Activated naive CD8-positive, alpha-beta T cell treated with anti-CD3 and anti-CD28 coated beads, Interleukin-2, amount 10 ng/mL, durations not matched to agents 7 days and 5 days (primary cell): ENCODE data around the gene PLAC1. TPM values are rescaled to one million over a fixed set of nuclear protein-coding genes. Genes with fewer than 3 reads are reported as not detected.
A peak's percentile ranks its signal among the peaks of the same experiment; 100 is the strongest.

Experiments used
- ATAC-seq: fragments of 150-1000 bp; cut with Tn5 transposase; one replicate; pipeline ENCODE4 v1.10.0; 2021; ENCODE audit warnings: low read depth, moderate library complexity
- POLR2A ChIA-PET: fragments of 350-600 bp; sonication (Branson Sonifier 250); formaldehyde crosslinking; loops from one replicate; lab custom pipeline; 2021; ENCODE audit warnings: antibody characterized with exemption; lab: Charles Lee
- DNase-seq: peaks from one replicate; pipeline ENCODE4 v3.0.0; 2021
- H3K27ac Mint-ChIP-seq: one replicate; pipeline ENCODE4 v1.8.0; 2022; ENCODE audit warnings: mild to moderate bottlenecking, mixed read lengths
- H3K27me3 Mint-ChIP-seq: one replicate; pipeline ENCODE4 v1.8.0; 2022; ENCODE audit warnings: mild to moderate bottlenecking, moderate library complexity, mixed read lengths
- H3K36me3 Mint-ChIP-seq: one replicate; pipeline ENCODE4 v1.8.0; 2021; ENCODE audit warnings: mild to moderate bottlenecking, mixed read lengths
- H3K4me1 Mint-ChIP-seq: one replicate; pipeline ENCODE4 v1.8.0; 2021; ENCODE audit warnings: mixed read lengths
- H3K4me3 Mint-ChIP-seq: one replicate; pipeline ENCODE4 v1.8.0; 2022; ENCODE audit warnings: mild to moderate bottlenecking, moderate library complexity, mixed read lengths
- H3K9me3 Mint-ChIP-seq: one replicate; pipeline ENCODE4 v1.8.0; 2021; ENCODE audit warnings: mixed read lengths
- total RNA-seq, 2 experiments: library from RNA; stranded (reverse); gene quantifications; one replicate each; pipeline ENCODE4 v1.2.3, GENCODE V29; 2021

The PLAC1 gene
- total RNA-seq, 2 experiments from 2014 or later: not detected

DNA sequence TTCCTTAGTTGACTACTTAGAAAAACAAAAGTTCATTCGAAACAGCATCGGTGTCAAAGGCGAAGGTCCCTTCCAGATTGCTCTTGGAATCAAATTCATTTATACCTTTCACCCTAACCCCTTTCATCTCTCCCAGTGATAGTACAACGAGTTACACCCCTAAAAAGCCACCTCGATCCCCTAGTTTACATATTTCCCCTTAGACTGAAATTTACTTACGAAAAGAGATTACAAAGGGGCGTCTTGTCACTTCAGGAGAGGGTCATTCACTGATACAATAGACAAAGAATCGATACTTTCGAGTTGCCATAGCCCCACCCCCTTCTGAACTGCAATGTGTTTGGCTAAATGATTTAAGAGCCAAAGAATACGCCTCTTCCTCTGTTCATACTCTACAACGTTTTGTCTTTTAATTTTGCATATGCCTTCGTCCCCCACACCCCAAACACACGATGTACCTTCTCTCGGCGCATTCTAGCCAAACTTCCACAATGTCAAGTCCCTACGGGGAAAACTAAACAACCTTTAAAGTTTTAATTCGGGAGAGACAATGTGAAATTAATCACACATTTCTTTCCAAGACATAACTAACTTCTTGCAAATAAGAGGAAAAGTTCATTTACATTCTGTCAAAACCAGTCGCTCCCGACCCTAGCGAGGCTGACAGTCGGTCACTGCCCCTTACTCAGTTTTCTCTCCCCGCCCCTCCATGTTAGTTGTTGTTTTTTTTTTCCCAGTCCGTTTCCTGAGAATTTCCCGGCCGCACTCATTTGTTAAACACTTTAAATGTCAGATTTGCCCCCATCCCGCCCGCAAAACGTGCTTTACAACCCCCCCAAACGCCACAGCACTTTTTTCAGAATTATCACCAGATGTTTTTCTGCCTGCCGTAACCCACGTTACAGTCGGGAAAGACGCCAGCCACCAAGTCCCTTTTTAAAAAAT, 109.7 kb downstream of the PLAC1 start:
- H3K4me1 Mint-ChIP-seq: peaks cover 19% of the 10 kb centered on the region
- peaks cover 1% of the 10 kb centered on the region for H3K36me3 Mint-ChIP-seq
- no peaks in the 10 kb centered on the region for H3K9me3 Mint-ChIP-seq
- peak overlapping the region; percentile 94 for H3K4me3 Mint-ChIP-seq
- ATAC-seq: no peak
- DNase-seq: no peak
- POLR2A ChIA-PET: no interaction called here
- H3K27me3 Mint-ChIP-seq: peaks cover 29% of the 10 kb centered on the region
- H3K27ac Mint-ChIP-seq: peak overlapping the region; percentile 94

GRCh38 chrX:134547047-134547679, 111.1 kb downstream of the PLAC1 start:
- H3K9me3 Mint-ChIP-seq: no peaks in the 10 kb centered on the region
- H3K36me3 Mint-ChIP-seq: peaks cover 1% of the 10 kb centered on the region
- DNase-seq: no peak
- peaks cover 21% of the 10 kb centered on the region for H3K27me3 Mint-ChIP-seq
- POLR2A ChIA-PET: no interaction called here
- H3K4me3 Mint-ChIP-seq: no peak overlapping the region
- ATAC-seq: no peak
- H3K27ac Mint-ChIP-seq: no peak overlapping the region
- peaks cover 25% of the 10 kb centered on the region for H3K4me1 Mint-ChIP-seq

DNA sequence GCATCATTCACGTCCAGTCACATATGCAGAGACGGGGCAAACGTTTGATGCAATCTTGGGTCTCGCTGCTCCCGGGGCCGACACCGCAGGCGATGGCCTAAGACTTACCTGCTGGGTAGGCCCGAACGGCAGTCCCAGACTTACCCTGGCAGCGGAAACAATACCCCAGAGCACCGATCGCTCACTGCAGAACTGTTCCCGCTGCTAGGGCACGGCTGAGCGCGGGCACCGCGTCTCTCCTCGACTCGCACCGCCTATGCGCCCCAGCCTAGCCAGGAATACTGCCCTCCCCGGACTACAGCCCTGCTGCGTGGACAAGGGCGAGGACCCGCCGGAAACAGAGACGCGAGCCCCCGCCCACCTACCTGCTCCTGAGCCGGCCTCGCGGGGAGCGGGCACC, 112.1 kb downstream of the PLAC1 start:
- Mint-ChIP-seq H3K4me1 (peaks cover 25% of the 10 kb centered on the region), H3K36me3 (peaks cover 1% of the 10 kb centered on the region), H3K9me3 (no peaks in the 10 kb centered on the region), H3K27ac (no peak overlapping the region), H3K4me3 (no peak overlapping the region), H3K27me3 (peaks cover 14% of the 10 kb centered on the region)
- ATAC-seq (no peak), DNase-seq (no peak)
- POLR2A ChIA-PET: no interaction called here

GRCh38 chrX:134545510-134545909, 112.8 kb downstream of the PLAC1 start:
- H3K9me3 Mint-ChIP-seq: no peaks in the 10 kb centered on the region
- peaks cover 1% of the 10 kb centered on the region for H3K36me3 Mint-ChIP-seq
- ATAC-seq (no peak), DNase-seq (no peak)
- no peak overlapping the region for H3K27ac Mint-ChIP-seq
- POLR2A ChIA-PET: no interaction called here
- H3K27me3 Mint-ChIP-seq: peaks cover 12% of the 10 kb centered on the region
- no peak overlapping the region for H3K4me3 Mint-ChIP-seq
- peaks cover 25% of the 10 kb centered on the region for H3K4me1 Mint-ChIP-seq

DNA sequence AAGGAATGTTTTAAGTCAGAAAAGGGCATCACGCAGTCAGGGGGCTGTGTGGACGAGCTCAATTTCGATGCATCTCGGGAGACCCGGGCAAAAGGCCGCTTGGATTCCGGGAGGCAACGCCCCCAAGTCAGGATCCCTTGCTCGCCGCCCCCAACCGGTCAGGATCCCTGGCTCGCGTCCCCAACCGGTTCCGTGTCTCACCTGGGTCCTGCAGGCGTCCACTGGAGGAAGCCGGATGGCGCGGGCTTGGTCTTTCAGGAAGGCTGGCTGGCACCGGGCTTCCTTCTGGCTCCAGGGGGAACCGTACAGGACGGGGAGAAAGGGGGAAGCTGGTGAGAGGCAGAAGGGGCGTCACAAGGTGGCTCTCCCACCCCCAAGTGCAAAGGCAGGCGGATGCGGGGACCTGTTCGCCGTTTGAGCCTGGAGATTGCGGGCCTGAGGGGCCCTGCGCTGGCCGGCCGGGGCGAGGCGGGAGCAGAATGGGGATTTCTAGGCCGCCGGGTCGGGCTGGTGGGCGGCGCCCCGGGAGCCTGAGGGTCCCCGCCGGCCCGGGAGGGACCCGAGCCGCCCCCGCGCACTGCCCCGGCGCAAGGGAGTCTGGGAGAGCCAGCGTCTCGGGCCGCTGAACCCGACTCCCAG, 113.6 kb downstream of the PLAC1 start:
- Mint-ChIP-seq H3K27me3 (peaks cover 9% of the 10 kb centered on the region), H3K36me3 (peaks cover 1% of the 10 kb centered on the region), H3K9me3 (no peaks in the 10 kb centered on the region), H3K4me3 (peak overlapping the region; percentile 47), H3K27ac (no peak overlapping the region), H3K4me1 (peaks cover 17% of the 10 kb centered on the region)
- no peak for ATAC-seq
- DNase-seq: no peak
- POLR2A ChIA-PET: no interaction called here

GRCh38 chrX:134544135-134544512, 114.1 kb downstream of the PLAC1 start:
- Mint-ChIP-seq H3K36me3 (peaks cover 1% of the 10 kb centered on the region), H3K4me3 (peak overlapping the region; percentile 3), H3K27me3 (peaks cover 9% of the 10 kb centered on the region), H3K27ac (no peak overlapping the region), H3K4me1 (peaks cover 17% of the 10 kb centered on the region), H3K9me3 (no peaks in the 10 kb centered on the region)
- DNase-seq: no peak
- POLR2A ChIA-PET: no interaction called here
- no peak for ATAC-seq

DNA sequence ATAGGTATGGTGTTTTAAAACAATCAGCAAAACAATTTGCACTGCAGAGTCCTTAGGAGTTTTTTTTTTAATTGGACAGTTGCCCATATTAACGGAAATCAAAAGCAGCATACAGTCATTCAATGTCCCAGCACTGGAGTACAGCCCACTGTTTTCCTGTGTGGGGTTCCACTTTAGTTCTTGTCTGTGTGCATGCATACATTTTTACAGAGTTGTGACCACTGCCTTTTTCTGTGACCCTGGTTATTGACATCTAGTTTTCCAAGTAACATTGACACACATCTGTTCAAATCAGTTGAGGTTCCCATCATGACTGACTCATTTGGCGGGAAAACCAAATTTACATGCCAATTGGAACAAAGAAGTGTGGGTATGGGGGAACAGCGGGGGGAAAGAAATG, 115.0 kb downstream of the PLAC1 start:
- POLR2A ChIA-PET: no interaction called here
- DNase-seq: no peak
- Mint-ChIP-seq H3K36me3 (peaks cover 1% of the 10 kb centered on the region), H3K27me3 (peaks cover 9% of the 10 kb centered on the region), H3K4me3 (no peak overlapping the region), H3K9me3 (no peaks in the 10 kb centered on the region), H3K27ac (no peak overlapping the region), H3K4me1 (peaks cover 8% of the 10 kb centered on the region)
- no peak for ATAC-seq

DNA sequence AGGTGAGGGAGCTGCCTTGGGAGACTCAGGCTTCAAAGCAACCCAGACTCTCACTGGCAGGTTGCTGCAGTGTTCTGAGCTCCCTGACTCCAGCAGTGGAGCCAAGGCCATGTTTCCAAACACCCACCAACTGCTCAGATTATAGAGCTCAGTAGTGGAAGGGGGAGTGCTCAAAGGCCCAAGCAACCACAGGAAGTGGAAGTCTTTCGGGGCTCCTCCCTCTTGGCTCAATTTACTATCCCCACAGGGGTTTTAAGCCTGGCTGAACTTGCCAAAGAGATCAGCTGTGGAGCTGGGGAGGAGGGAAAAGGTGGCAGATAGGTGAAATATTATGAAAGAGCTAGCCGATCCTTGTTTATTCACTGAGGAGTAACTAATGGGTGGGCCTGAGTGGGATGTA, 115.8 kb downstream of the PLAC1 start:
- Mint-ChIP-seq H3K4me1 (peaks cover 5% of the 10 kb centered on the region), H3K27ac (no peak overlapping the region), H3K9me3 (no peaks in the 10 kb centered on the region), H3K36me3 (peaks cover 1% of the 10 kb centered on the region), H3K4me3 (peak overlapping the region; percentile 45), H3K27me3 (peaks cover 9% of the 10 kb centered on the region)
- ATAC-seq (peak; percentile 75), DNase-seq (no peak)
- POLR2A ChIA-PET: interaction anchor here (1.0 kb wide), 1 partner anchor 9 kb away, joined by 3 read pairs; no protein-coding TSS in a partner anchor

- POLR2A ChIA-PET: interaction anchor here (1.0 kb wide), 1 partner anchor 10 kb away, joined by 3 read pairs; no protein-coding TSS in a partner anchor
- H3K27ac Mint-ChIP-seq: no peak overlapping the region
- no peak for ATAC-seq
- H3K4me1 Mint-ChIP-seq: peaks cover 7% of the 10 kb centered on the region
- H3K36me3 Mint-ChIP-seq: peaks cover 1% of the 10 kb centered on the region
- no peak for DNase-seq
- H3K4me3 Mint-ChIP-seq: no peak overlapping the region
- H3K9me3 Mint-ChIP-seq: no peaks in the 10 kb centered on the region
- peaks cover 9% of the 10 kb centered on the region for H3K27me3 Mint-ChIP-seq
Observed at GRCh38 chrX:134541906-134542305, 116.4 kb downstream of the PLAC1 start.

- no peaks in the 10 kb centered on the region for H3K27me3 Mint-ChIP-seq
- H3K27ac Mint-ChIP-seq: no peak overlapping the region
- DNase-seq: no peak
- H3K36me3 Mint-ChIP-seq: no peaks in the 10 kb centered on the region
- no peaks in the 10 kb centered on the region for H3K9me3 Mint-ChIP-seq
- no peak overlapping the region for H3K4me3 Mint-ChIP-seq
- POLR2A ChIA-PET: no interaction called here
- peaks cover 8% of the 10 kb centered on the region for H3K4me1 Mint-ChIP-seq
- no peak for ATAC-seq
Observed at GRCh38 chrX:134538316-134538715, 120.0 kb downstream of the PLAC1 start.

- no peak for DNase-seq
- POLR2A ChIA-PET: no interaction called here
- H3K27ac Mint-ChIP-seq: no peak overlapping the region
- H3K27me3 Mint-ChIP-seq: no peaks in the 10 kb centered on the region
- no peak overlapping the region for H3K4me3 Mint-ChIP-seq
- no peaks in the 10 kb centered on the region for H3K36me3 Mint-ChIP-seq
- no peak for ATAC-seq
- no peaks in the 10 kb centered on the region for H3K9me3 Mint-ChIP-seq
- peaks cover 5% of the 10 kb centered on the region for H3K4me1 Mint-ChIP-seq
Observed at GRCh38 chrX:134537179-134537955, 120.9 kb downstream of the PLAC1 start.

DNA sequence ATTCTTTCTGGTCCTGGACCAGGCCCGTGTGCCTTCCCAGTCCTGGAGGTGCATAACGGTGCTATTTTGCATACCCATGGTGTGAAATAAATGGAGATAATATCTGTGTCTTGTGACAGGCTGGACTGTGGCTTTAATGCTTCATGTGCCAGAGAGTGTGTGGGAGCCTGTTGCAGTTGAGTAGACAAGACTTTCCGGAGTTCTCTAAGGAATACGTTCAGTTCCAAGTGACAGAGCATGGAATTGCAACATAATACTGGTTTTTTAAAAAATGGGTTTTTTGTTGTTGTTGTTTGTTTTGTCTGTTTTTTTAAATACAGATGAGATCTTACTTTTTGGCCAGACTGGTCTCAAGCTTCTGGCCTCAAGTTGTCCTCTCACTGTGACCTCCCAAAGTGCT, 124.3 kb downstream of the PLAC1 start:
- Mint-ChIP-seq H3K36me3 (no peaks in the 10 kb centered on the region), H3K27me3 (no peaks in the 10 kb centered on the region), H3K9me3 (no peaks in the 10 kb centered on the region), H3K27ac (no peak overlapping the region), H3K4me3 (no peak overlapping the region), H3K4me1 (peaks cover 3% of the 10 kb centered on the region)
- no peak for DNase-seq
- ATAC-seq: no peak
- POLR2A ChIA-PET: no interaction called here

GRCh38 chrX:134533352-134533751, 124.9 kb downstream of the PLAC1 start:
- DNase-seq (no peak), ATAC-seq (no peak)
- POLR2A ChIA-PET: no interaction called here
- no peak overlapping the region for H3K4me3 Mint-ChIP-seq
- H3K4me1 Mint-ChIP-seq: peaks cover 3% of the 10 kb centered on the region
- no peaks in the 10 kb centered on the region for H3K27me3 Mint-ChIP-seq
- no peaks in the 10 kb centered on the region for H3K36me3 Mint-ChIP-seq
- H3K27ac Mint-ChIP-seq: no peak overlapping the region
- H3K9me3 Mint-ChIP-seq: no peaks in the 10 kb centered on the region
